ENCODE data around the gene KRTAP12-1.
"Not testable (repeated sequence)": the region's sequence is repeated elsewhere in the genome, so short reads cannot be mapped to it uniquely, and the experiment has no call there.

KRTAP12-1 gene

GRCh38 chr21:44697811-44698734 lies 16.1 kb upstream of the KRTAP12-1 start:
- DNase-seq (ENCODE audit: low read depth in 2 of 2): no peak

- DNase-seq (ENCODE audit: low read depth in 2 of 2): not testable (repeated sequence)
Measured at GRCh38 chr21:44697172-44697810, 15.3 kb upstream of the KRTAP12-1 start, which contains the start of gene KRTAP10-12. Gene KRTAP10-12 (plus strand): TSS chr21:44697172. CDS start chr21:44697202, 30 bp downstream.

GRCh38 chr21:44696572-44696971 lies 14.6 kb upstream of the KRTAP12-1 start:
- DNase-seq (ENCODE audit: low read depth in 2 of 2): no peak

DNA sequence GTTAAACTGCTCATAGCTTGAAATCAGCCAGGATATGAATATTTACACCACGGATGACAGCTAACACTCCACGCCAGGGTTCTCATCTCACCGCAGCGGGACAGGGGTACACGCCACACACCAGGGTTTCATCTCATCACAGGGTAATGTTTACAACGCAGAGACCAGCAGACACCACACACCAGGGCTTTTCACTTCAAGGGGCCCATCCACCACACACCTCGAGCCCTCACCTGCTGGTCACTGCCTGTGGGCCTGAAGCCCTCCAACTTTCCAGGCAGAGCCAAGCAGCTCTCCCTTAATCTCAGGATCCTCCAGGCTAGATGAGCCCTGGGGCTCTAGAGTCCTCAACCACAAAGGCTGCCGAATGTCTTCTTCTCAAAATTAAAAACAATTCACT lies 13.7 kb upstream of the KRTAP12-1 start:
- DNase-seq (ENCODE audit: low read depth in 2 of 2): no peak

DNA sequence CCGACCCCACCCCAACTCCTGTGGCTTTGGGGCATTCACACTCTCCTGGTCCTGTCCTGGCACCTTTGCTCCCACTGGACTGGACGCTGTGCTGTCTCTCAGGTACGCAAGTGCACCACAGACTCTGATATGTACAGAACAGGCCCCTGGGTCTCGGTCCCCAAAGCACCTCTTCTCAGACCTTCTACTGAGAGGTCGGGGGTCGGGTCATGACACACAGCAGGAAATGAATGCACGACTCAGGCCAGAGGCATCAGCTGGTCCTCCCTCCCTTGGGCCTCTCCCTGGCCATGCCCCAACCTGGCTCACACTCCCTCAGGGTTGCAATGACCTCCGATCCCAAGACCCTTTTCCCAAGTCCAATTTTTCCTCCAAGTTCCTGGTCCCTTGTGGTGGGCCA lies 13.2 kb upstream of the KRTAP12-1 start:
- no peak for DNase-seq (ENCODE audit: low read depth in 2 of 2)

GRCh38 chr21:44694776-44695175 lies 12.8 kb upstream of the KRTAP12-1 start:
- no peak for DNase-seq (ENCODE audit: low read depth in 2 of 2)

DNA sequence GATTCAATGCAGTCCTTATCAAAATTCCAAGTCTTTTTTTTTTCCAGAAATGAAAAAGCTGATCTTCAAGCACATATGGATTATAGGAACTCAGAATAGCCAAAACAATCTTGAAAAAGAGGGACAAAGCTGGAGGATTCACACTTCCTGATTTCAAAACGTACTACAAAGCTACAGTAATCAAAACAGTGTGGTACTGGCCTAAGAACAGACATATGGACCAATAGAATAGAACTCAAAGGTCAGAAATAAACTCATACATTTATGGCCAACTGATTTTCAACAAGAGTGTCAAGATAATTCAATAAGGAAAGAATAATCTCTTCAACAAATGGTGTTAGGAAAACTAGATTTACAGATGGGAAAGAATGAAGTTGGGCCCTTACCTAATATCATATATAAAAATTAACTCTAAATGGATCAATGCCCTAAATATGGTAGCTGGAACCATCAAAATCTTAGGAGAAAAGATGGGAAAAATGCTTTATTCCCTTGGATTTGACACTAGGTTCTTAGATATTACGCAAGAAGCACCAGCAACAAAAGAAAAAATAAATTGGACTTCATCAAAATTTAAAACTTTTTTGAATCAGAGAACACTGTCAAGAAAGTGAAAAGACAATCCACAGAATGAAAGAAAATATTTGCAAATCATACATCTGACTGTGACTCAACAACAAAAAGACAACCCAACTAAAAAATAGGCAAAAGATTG lies 11.0 kb upstream of the KRTAP12-1 start:
- no peak for DNase-seq (ENCODE audit: low read depth in 2 of 2)

- DNase-seq (ENCODE audit: low read depth in 2 of 2): no peak
Measured at GRCh38 chr21:44691686-44692085, 9.7 kb upstream of the KRTAP12-1 start.

DNA sequence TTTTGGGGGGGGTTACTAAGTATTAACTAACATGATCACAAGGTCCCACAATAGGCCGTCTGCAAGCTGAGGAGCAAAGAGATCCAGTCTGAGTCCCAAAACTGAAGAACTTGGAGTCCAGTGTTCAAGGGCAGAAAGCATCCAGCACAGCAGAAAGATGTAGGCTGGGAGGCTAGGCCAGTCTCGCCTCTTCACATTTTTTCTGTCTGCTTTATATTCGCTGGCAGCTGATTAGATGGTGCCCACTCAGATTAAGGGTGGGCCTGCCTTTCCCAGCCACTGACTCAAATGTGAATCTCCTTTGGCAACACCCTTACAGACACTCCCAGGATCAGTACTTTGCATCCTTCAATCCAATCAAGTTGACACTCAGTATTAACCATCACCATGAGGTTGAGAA lies 7.8 kb upstream of the KRTAP12-1 start:
- not testable (repeated sequence) for DNase-seq (ENCODE audit: low read depth in 2 of 2)

DNA sequence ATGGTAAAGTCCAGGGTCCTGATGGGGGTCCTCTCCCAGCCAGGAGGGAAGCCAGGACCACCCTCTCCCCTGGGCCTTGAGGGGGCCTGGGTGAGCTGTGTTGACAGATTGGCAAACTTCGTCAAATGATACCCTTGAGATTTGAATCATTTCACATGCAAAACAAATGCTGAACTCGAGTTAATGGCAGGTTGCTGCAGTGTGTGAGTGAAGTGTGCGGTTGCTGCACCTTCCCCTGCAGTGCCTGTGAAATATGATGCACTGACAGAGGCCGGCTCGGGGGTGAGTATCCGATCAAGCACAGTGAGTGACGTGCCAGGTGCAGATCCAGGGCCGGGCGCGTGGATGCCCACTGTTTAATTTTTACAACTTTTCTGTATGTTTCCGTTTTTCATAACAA lies 5.7 kb upstream of the KRTAP12-1 start:
- no peak for DNase-seq (ENCODE audit: low read depth in 2 of 2)

- DNase-seq (ENCODE audit: low read depth in 2 of 2): no peak
Measured at GRCh38 chr21:44686843-44687561, 5.0 kb upstream of the KRTAP12-1 start.

- DNase-seq (ENCODE audit: low read depth in 2 of 2): no peak
Measured at GRCh38 chr21:44686000-44686781, 4.2 kb upstream of the KRTAP12-1 start.

- DNase-seq (ENCODE audit: low read depth in 2 of 2): not testable (repeated sequence)
Measured at GRCh38 chr21:44685050-44685449, 3.1 kb upstream of the KRTAP12-1 start.

GRCh38 chr21:44684483-44684882 lies 2.5 kb upstream of the KRTAP12-1 start:
- no peak for DNase-seq (ENCODE audit: low read depth in 2 of 2)

DNA sequence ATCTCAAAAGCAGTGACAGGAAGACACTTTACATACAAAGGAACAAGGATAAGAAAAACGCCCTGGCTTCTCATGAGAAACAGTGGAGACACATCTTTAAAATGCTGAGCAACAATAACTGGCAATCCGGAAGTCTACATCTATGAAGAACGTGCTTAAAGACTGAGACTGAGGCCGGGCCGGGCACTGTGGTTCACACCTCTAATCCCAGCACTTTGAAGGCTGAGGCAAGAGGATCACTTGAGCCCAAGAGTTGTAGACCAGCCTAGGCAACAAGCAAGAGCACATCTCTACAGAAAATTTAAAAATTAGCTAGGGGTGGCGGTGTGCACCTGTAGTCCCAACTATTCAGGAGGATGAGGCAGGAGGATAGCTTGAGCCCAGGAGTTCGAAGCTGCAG lies 2.1 kb upstream of the KRTAP12-1 start:
- no peak for DNase-seq (ENCODE audit: low read depth in 2 of 2)

GRCh38 chr21:44682580-44683151 lies 703 bp upstream of the KRTAP12-1 start:
- DNase-seq (ENCODE audit: low read depth in 2 of 2): no peak

DNA sequence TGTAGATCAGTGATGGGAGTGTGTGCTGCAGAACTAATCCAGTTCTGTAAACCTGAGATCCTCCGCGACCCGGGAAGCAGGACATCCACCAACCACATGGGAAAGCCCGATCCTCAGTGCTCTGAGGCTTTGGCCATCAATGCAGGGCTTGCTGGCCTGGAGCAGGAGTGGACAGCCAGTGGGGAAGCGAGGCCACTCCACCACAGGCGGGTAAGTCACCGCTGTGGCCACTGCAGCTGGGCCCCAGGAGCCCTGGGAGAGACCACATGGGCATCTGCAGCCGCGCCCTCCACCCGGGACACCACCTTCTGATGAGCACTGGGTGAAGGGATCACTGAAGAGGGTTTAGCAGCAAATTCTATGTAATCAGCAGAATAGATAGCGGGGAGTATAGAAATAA lies 811 bp downstream of the KRTAP12-1 start:
- no peak for DNase-seq (ENCODE audit: low read depth in 2 of 2)

DNA sequence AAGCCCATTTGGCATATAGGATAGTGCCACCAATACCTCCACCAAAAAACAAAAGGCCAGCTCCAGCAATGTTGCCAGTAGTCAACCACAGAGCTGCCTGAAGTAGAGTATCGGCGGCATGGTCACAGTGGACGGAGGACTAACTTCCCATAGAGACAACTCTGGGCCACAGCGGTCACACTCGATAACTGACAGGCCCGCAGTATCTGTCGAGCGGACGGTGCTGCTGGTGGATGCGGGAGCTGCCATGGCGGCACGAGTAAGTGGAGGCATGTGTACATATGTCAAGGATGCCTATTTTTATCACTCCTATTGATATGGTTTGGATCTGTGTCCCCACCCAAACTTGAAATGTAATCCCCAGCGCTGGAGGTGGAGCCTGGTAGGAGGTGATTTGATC lies 4.1 kb downstream of the KRTAP12-1 start:
- no peak for DNase-seq (ENCODE audit: low read depth in 2 of 2)

- DNase-seq (ENCODE audit: low read depth in 2 of 2): no peak
Measured at GRCh38 chr21:44671911-44672310, 10.1 kb downstream of the KRTAP12-1 start.

DNA sequence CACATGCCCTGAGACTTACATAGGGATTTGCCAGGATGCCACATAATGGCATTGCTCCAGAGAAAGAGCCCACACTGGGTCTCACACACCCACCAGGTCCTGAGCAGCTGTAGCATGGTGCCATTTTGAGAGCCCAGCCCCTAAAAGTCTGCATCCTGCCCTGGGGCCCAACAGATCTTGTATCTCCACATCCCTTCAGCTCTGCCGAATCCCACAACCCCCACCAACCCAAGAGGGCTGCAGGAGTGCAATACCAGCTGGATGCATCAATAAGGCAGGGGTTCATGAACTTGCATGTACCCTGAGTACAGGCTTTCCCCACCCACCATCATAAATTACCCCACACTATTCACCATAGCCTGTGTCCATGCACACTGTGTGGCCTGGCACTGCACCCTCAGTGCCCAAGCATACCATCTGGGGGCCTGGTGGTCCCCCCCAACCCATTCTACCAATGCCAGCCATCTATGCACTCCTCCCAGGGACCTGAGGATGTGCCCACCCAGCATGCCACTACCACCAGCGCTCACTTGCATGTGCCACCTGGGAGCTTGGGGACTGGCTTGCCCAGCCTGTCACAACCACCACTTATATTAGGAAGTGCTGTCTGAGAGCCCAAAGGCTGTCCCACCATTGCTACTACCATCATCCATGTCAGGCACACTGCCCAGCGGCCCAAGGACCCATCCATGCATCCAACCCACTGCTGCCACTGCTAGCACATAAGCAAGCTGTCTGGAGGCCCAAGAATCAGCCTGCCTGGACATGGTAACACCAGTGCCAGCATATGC lies 11.1 kb downstream of the KRTAP12-1 start:
- DNase-seq (ENCODE audit: low read depth in 2 of 2): no peak
